Esophagus muscularis mucosa (tissue), 4 donors: ENCODE measurements around the gene COMT. TPM values are rescaled to one million over a fixed set of nuclear protein-coding genes. Genes with fewer than 3 reads are reported as not detected.
A peak's percentile ranks its signal among the peaks of the same experiment; 100 is the strongest.

ENCODE experiments used
- DNase-seq: peaks from one replicate; pipeline ENCODE4 v3.0.0-alpha.2; 2017; ENCODE audit errors: extremely low spot score
- H3K27ac ChIP-seq, 4 donors: fragments of 200-600 bp; sonication (generic); replicated peaks in 1 of 4; 1 replicate in 3 of 4; 2 replicates in 1 of 4; pipeline ENCODE4 v1.5.1; 2016 to 2019; ENCODE audit warnings: mild to moderate bottlenecking in 1 of 4
- H3K27me3 ChIP-seq, 4 donors: fragments of 200-600 bp; sonication (generic); one replicate each; pipeline versions ENCODE4 v1.5.1 to v1.6.0; 2016 to 2019
- H3K36me3 ChIP-seq, 4 donors: fragments of 200-600 bp; sonication (generic); one replicate each; pipeline ENCODE4 v1.5.1; 2016 to 2019
- H3K4me1 ChIP-seq, 4 donors: fragments of 200-600 bp; sonication (generic); one replicate each; pipeline ENCODE4 v1.5.1; 2016 to 2019
- H3K4me3 ChIP-seq, 4 donors: fragments of 200-600 bp; sonication (generic); 1 replicate in 2 of 4; 2 replicates in 2 of 4; pipeline ENCODE4 v1.5.1; 2016 to 2019; ENCODE audit warnings: mild to moderate bottlenecking in 4 of 4, moderate library complexity in 1 of 4
- H3K9me3 ChIP-seq, 4 donors: fragments of 200-600 bp; sonication (generic); 1 replicate in 3 of 4; 2 replicates in 1 of 4; pipeline ENCODE4 v1.5.1; 2016 to 2019
- CTCF ChIP-seq, 3 experiments: fragments of 200-600 bp in 2 of 3; fragments of 450-650 bp in 1 of 3; sonication (generic) in 2 of 3; IDR thresholded peaks; one replicate each; pipeline ENCODE4 v1.5.1; 2017 to 2019; ENCODE audit warnings: antibody characterized with exemption in 3 of 3, mild to moderate bottlenecking in 2 of 3, moderate library complexity in 1 of 3
- EP300 ChIP-seq: sonication (generic); formaldehyde crosslinking; IDR thresholded peaks from one replicate; pipeline ENCODE4 v1.6.1; 2017; ENCODE audit warnings: antibody characterized with exemption
- POLR2A ChIP-seq: fragments of 450-650 bp; IDR thresholded peaks from one replicate; pipeline ENCODE4 v1.6.1; 2017; ENCODE audit warnings: antibody characterized with exemption, moderate library complexity, mild to moderate bottlenecking, low read depth
- POLR2AphosphoS5 ChIP-seq, 2 donors: sonication (generic); formaldehyde crosslinking; IDR thresholded peaks; one replicate each; pipeline ENCODE4 v1.6.1; 2017; ENCODE audit warnings: antibody characterized with exemption in 2 of 2
- WGBS: methylation state at CpG from one replicate; pipeline ENCODE4 v1.1.5; 2018; 5-methylcytosine and 5-hydroxymethylcytosine counted together
- intact Hi-C: fragments of 100-400 bp; cut with DNase I; formaldehyde crosslinking; loops from one replicate; pipeline ENCODE4 v1.15.1; 2023
- total RNA-seq, 4 donors: library from RNA; depleted of rRNA; stranded (reverse); fragments of >200 nt; gene quantifications; one replicate each; pipeline versions ENCODE4 v1.1.0 to v1.2.1, GENCODE V29; 2016

Gene COMT
- total RNA-seq, 4 donors from 2014 or later = 141 to 231 (median 196) TPM

GRCh38 chr22:19957445-19957844 lies 15.9 kb downstream of the COMT start:
- no peak for TF ChIP-seq POLR2AphosphoS5 (IDR thresholded peaks at IDR 0.05)
- TF ChIP-seq CTCF (IDR thresholded peaks at IDR 0.05) = no peak
- TF ChIP-seq EP300 = no peak
- no peak for TF ChIP-seq POLR2A
- DNase-seq = no peak
- H3K4me1 ChIP-seq = peaks cover 41 to 58% (median 48%) of the 10 kb centered on the region in 4 donors
- peaks cover 0 to 7% (median 0%) of the 10 kb centered on the region in 4 donors for H3K36me3 ChIP-seq
- no peak overlapping the region for H3K27ac ChIP-seq
- no peaks in the 10 kb centered on the region for H3K27me3 ChIP-seq
- H3K9me3 ChIP-seq = no peaks in the 10 kb centered on the region
- intact Hi-C loops = no loop called here
- 88% methylated on average over 9 of the region's 9 CpGs for WGBS
- H3K4me3 ChIP-seq = no peak overlapping the region

GRCh38 chr22:19958083-19959042 lies 16.8 kb downstream of the COMT start:
- Histone ChIP-seq H3K27me3 (no peaks in the 10 kb centered on the region), H3K36me3 (peaks cover 0 to 14% (median 3%) of the 10 kb centered on the region in 4 donors), H3K27ac (peak overlapping the region; percentile 62 to 73 (median 71)), H3K4me3 (peak overlapping the region in 3 of 4 donors; percentile 42 to 45 (median 42)), H3K9me3 (no peaks in the 10 kb centered on the region), H3K4me1 (peaks cover 35 to 58% (median 47%) of the 10 kb centered on the region in 4 donors)
- DNase-seq = no peak
- TF ChIP-seq POLR2AphosphoS5 (IDR thresholded peaks at IDR 0.05) = no peak
- no peak for TF ChIP-seq EP300
- TF ChIP-seq CTCF (IDR thresholded peaks at IDR 0.05) = no peak
- no peak for TF ChIP-seq POLR2A
- 81% methylated on average over 19 of the region's 19 CpGs for WGBS
- intact Hi-C loops = no loop called here

GRCh38 chr22:19959043-19959586 lies 17.5 kb downstream of the COMT start:
- peaks cover 28 to 51% (median 40%) of the 10 kb centered on the region in 4 donors for H3K4me1 ChIP-seq
- H3K27me3 ChIP-seq = no peaks in the 10 kb centered on the region
- peaks cover 7 to 22% (median 10%) of the 10 kb centered on the region in 4 donors for H3K36me3 ChIP-seq
- 63% methylated on average over 16 of the region's 30 CpGs for WGBS
- H3K4me3 ChIP-seq = peak overlapping the region; percentile 42 to 53 (median 44)
- intact Hi-C loops = no loop called here
- TF ChIP-seq POLR2A (no peak), POLR2AphosphoS5 (IDR thresholded peaks at IDR 0.05) (peak; percentile 39 to 49), EP300 (no peak), CTCF (IDR thresholded peaks at IDR 0.05) (no peak)
- no peak for DNase-seq
- no peaks in the 10 kb centered on the region for H3K9me3 ChIP-seq
- H3K27ac ChIP-seq = peak overlapping the region; percentile 62 to 73 (median 71)

GRCh38 chr22:19959587-19960490 lies 18.3 kb downstream of the COMT start:
- TF ChIP-seq POLR2A = no peak
- TF ChIP-seq POLR2AphosphoS5 (IDR thresholded peaks at IDR 0.05) = no peak
- TF ChIP-seq CTCF (IDR thresholded peaks at IDR 0.05) = no peak
- no peak for TF ChIP-seq EP300
- 72% methylated on average over 1 of the region's 13 CpGs for WGBS
- Histone ChIP-seq H3K27me3 (no peaks in the 10 kb centered on the region), H3K9me3 (no peaks in the 10 kb centered on the region), H3K4me3 (peak overlapping the region; percentile 42 to 53 (median 44)), H3K4me1 (peaks cover 28 to 50% (median 38%) of the 10 kb centered on the region in 4 donors), H3K27ac (peak overlapping the region; percentile 62 to 73 (median 71)), H3K36me3 (peaks cover 13 to 29% (median 17%) of the 10 kb centered on the region in 4 donors)
- no peak for DNase-seq
- intact Hi-C loops = no loop called here
